Measurements from ENCODE around the gene CAMTA1. TPM values are rescaled to one million over a fixed set of nuclear protein-coding genes. Genes with fewer than 3 reads are reported as not detected.
A peak's percentile ranks its signal among the peaks of the same experiment; 100 is the strongest.
"Not testable (repeated sequence)": the region's sequence is repeated elsewhere in the genome, so short reads cannot be mapped to it uniquely, and the experiment has no call there.

Gene CAMTA1
- total RNA-seq, 2 donors from 2014 or later = 55.3 to 69.5 TPM

DNA sequence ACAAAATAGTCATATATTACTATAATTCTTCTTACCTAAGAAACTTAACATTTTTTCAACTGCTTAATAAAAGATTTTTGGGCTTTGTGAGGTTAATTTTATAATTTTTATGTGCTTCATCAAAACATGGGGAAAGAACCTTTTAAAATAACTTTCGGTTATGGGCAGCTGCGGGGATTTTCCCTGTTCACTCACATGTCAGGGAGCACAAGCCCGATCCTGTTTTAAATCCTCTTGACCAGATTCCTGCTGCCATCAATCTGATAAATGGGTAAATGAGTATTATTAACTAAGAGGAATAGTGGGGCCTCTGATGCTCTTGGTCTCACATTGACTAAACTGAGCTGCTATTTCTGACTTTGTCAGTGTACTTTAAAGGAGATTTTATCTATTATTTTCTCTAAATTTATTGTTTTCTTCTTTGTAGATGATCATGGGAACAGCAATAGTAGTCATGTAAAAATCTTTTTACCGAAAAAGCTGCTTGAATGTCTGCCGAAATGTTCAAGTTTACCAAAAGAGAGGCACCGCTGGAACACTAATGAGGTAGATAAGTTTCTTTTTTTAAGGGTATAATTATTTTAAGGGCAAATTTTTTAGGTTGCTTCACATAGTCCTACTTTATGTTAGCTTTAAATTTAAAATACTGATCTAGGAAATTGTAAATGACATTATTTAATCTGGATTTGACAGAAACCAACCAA, 39.6 kb downstream of the CAMTA1 start:
- no peak overlapping the region for H3K27ac Mint-ChIP-seq
- H3K4me3 Mint-ChIP-seq = no peak overlapping the region
- ATAC-seq (no peak), DNase-seq (no peak)
- no peaks in the 10 kb centered on the region for H3K9me3 ChIP-seq (ENCODE audit: control insufficient read depth, low read length, poor library complexity, severe bottlenecking)
- peaks cover 2% of the 10 kb centered on the region for H3K36me3 Mint-ChIP-seq (ENCODE audit: low read depth)
- no peaks in the 10 kb centered on the region for H3K27me3 Mint-ChIP-seq
- H3K4me1 Mint-ChIP-seq = peaks cover 21% of the 10 kb centered on the region

DNA sequence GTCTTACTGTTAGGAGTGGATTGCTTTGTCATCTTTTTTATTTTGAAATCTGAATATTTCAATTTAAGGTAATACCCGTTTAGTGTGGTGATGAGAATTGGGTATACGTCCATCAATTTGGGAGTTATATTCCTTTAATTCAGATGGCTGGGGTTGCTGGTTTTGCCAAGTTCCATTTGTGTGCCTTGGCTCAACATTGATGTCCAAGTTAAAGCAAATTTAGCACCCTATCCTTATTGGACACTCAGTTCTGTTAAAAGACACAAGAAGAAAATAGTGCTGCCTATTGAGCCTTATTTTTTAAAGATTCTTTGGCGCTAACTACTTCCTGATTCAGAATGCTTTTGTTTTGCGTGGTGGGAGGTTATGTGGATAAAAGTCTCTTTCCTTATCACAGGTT, 40.6 kb downstream of the CAMTA1 start:
- Mint-ChIP-seq H3K27me3 (no peaks in the 10 kb centered on the region), H3K4me3 (no peak overlapping the region), H3K4me1 (peaks cover 13% of the 10 kb centered on the region), H3K27ac (no peak overlapping the region), H3K36me3 (ENCODE audit: low read depth) (peaks cover 2% of the 10 kb centered on the region)
- no peaks in the 10 kb centered on the region for H3K9me3 ChIP-seq (ENCODE audit: control insufficient read depth, low read length, poor library complexity, severe bottlenecking)
- ATAC-seq = no peak
- DNase-seq = no peak

GRCh38 chr1:6827079-6827478, 41.8 kb downstream of the CAMTA1 start:
- Mint-ChIP-seq H3K4me1 (peaks cover 12% of the 10 kb centered on the region), H3K4me3 (no peak overlapping the region), H3K27me3 (no peaks in the 10 kb centered on the region), H3K27ac (no peak overlapping the region), H3K36me3 (ENCODE audit: low read depth) (peaks cover 2% of the 10 kb centered on the region)
- DNase-seq (no peak), ATAC-seq (no peak)
- H3K9me3 ChIP-seq (ENCODE audit: control insufficient read depth, low read length, poor library complexity, severe bottlenecking) = no peaks in the 10 kb centered on the region

GRCh38 chr1:6827630-6828165, 42.4 kb downstream of the CAMTA1 start:
- H3K4me3 Mint-ChIP-seq = no peak overlapping the region
- H3K27me3 Mint-ChIP-seq = no peaks in the 10 kb centered on the region
- no peaks in the 10 kb centered on the region for H3K9me3 ChIP-seq (ENCODE audit: control insufficient read depth, low read length, poor library complexity, severe bottlenecking)
- H3K4me1 Mint-ChIP-seq = peaks cover 11% of the 10 kb centered on the region
- DNase-seq (no peak), ATAC-seq (no peak)
- peaks cover 2% of the 10 kb centered on the region for H3K36me3 Mint-ChIP-seq (ENCODE audit: low read depth)
- H3K27ac Mint-ChIP-seq = no peak overlapping the region

DNA sequence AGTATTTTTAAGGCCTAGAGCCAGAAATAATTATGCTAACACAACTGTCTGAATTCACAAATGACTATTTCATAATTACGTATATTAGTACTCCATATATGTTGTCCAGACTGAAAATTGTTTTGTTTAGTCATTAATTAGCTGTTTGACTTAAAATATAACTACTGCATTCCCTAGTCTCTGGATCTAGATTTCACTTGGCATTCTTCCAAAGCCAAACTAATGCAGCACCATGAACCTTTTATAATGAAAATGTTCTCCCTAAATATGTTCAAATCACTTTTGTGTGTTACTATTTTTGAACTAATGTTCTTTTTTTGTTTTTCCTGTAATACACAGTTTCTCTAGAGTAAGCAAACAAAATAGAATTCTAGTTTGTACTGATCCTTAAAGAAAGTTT, 46.1 kb downstream of the CAMTA1 start:
- Mint-ChIP-seq H3K4me3 (no peak overlapping the region), H3K27me3 (no peaks in the 10 kb centered on the region), H3K27ac (no peak overlapping the region), H3K36me3 (ENCODE audit: low read depth) (peaks cover 6% of the 10 kb centered on the region), H3K4me1 (peaks cover 15% of the 10 kb centered on the region)
- DNase-seq = no peak
- H3K9me3 ChIP-seq (ENCODE audit: control insufficient read depth, low read length, poor library complexity, severe bottlenecking) = no peaks in the 10 kb centered on the region
- no peak for ATAC-seq

- not testable (repeated sequence) for ATAC-seq; H3K27me3 Mint-ChIP-seq; H3K4me3 Mint-ChIP-seq; H3K27ac Mint-ChIP-seq; H3K36me3 Mint-ChIP-seq (ENCODE audit: low read depth); DNase-seq; H3K9me3 ChIP-seq (ENCODE audit: control insufficient read depth, low read length, poor library complexity, severe bottlenecking)
- peaks cover 16% of the 10 kb centered on the region for H3K4me1 Mint-ChIP-seq
Measured at GRCh38 chr1:6832006-6832405, 46.8 kb downstream of the CAMTA1 start.

GRCh38 chr1:6832531-6833188, 47.4 kb downstream of the CAMTA1 start:
- H3K27me3 Mint-ChIP-seq = no peaks in the 10 kb centered on the region
- H3K27ac Mint-ChIP-seq = peak overlapping the region; percentile 59
- H3K4me3 Mint-ChIP-seq = no peak overlapping the region

GRCh38 chr1:6833804-6834203, 48.5 kb downstream of the CAMTA1 start:
- DNase-seq (no peak), ATAC-seq (no peak)
- Mint-ChIP-seq H3K36me3 (ENCODE audit: low read depth) (peaks cover 6% of the 10 kb centered on the region), H3K27me3 (no peaks in the 10 kb centered on the region), H3K4me3 (no peak overlapping the region), H3K27ac (no peak overlapping the region), H3K4me1 (peaks cover 11% of the 10 kb centered on the region)
- no peaks in the 10 kb centered on the region for H3K9me3 ChIP-seq (ENCODE audit: control insufficient read depth, low read length, poor library complexity, severe bottlenecking)

More at GRCh38 chr1:6832531-6833188, 47.4 kb downstream of the CAMTA1 start:
- H3K9me3 ChIP-seq (ENCODE audit: control insufficient read depth, low read length, poor library complexity, severe bottlenecking) = no peaks in the 10 kb centered on the region
- Mint-ChIP-seq H3K4me1 (peaks cover 12% of the 10 kb centered on the region), H3K36me3 (ENCODE audit: low read depth) (peaks cover 8% of the 10 kb centered on the region)
- ATAC-seq (no peak), DNase-seq (no peak)

- Mint-ChIP-seq H3K4me1 (peaks cover 12% of the 10 kb centered on the region), H3K4me3 (no peak overlapping the region), H3K27me3 (no peaks in the 10 kb centered on the region), H3K27ac (no peak overlapping the region), H3K36me3 (ENCODE audit: low read depth) (peaks cover 6% of the 10 kb centered on the region)
- DNase-seq = no peak
- no peaks in the 10 kb centered on the region for H3K9me3 ChIP-seq (ENCODE audit: control insufficient read depth, low read length, poor library complexity, severe bottlenecking)
- no peak for ATAC-seq
Measured at GRCh38 chr1:6834366-6834765, 49.1 kb downstream of the CAMTA1 start.

DNA sequence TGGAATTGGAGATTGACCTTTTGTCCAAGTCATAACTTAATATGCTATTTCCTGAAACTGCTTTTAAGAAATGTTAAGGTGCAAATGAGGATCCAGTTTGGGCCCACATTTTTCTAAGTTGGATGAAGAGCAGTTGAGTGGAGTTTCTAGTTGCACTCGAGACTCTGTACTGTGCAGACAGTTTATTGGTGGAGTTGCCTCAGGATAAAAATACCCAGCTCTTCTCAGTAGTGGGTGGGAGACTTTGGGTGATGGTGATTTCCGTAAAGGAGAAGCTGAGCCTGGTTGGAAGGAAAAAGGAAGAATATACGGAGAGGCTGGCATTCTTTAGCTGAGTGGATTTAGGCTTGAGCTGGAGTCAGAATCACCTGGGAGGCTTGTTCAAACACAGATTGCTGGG, 49.9 kb downstream of the CAMTA1 start:
- H3K9me3 ChIP-seq (ENCODE audit: control insufficient read depth, low read length, poor library complexity, severe bottlenecking) = no peaks in the 10 kb centered on the region
- Mint-ChIP-seq H3K4me1 (peaks cover 16% of the 10 kb centered on the region), H3K27ac (no peak overlapping the region), H3K27me3 (no peaks in the 10 kb centered on the region), H3K4me3 (no peak overlapping the region), H3K36me3 (ENCODE audit: low read depth) (peaks cover 6% of the 10 kb centered on the region)
- ATAC-seq = no peak
- DNase-seq = no peak

DNA sequence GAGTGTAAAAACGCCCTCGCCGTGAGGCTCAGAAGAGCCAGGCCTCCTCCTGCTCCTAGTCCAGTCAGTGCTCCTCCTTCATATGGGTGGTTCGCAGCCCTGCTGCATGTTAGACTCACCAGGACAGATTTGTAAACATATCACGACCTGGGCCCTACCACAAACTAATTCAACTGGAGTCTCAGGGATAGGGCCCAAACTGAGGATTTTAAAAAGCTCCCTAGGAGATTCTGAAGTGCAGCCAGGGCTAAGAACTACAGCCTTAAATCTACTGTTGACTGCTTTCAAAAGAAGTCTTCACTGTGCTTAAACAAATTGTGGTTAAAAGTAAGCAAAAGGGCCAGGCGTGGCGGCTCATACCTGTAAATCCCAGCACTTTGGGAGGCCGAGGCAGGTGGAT, 57.0 kb downstream of the CAMTA1 start:
- peak overlapping the region; percentile 72 for H3K27ac Mint-ChIP-seq
- H3K4me3 Mint-ChIP-seq = no peak overlapping the region
- H3K27me3 Mint-ChIP-seq = no peaks in the 10 kb centered on the region
- H3K36me3 Mint-ChIP-seq (ENCODE audit: low read depth) = peaks cover 7% of the 10 kb centered on the region
- no peak for ATAC-seq
- no peak for DNase-seq
- no peaks in the 10 kb centered on the region for H3K9me3 ChIP-seq (ENCODE audit: control insufficient read depth, low read length, poor library complexity, severe bottlenecking)
- peaks cover 19% of the 10 kb centered on the region for H3K4me1 Mint-ChIP-seq

DNA sequence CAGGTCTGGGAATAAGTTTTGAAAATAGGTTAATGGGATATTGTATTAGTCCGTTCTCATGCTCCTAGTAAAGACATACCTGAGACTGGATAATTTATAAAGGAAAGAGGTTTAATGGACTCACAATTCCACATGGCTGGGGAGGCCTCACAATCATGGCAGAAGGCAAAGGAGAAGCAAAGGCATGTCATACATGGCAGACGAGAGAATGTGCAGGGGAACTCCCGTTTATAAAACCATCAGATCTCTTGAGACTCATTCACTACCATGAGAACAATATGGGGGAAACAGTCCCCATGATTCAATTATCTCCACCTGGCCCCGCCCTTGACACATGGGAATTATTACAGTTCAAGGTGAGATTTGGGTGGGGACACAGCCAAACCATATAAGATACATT, 60.5 kb downstream of the CAMTA1 start:
- DNase-seq; H3K27ac Mint-ChIP-seq; H3K4me3 Mint-ChIP-seq; H3K9me3 ChIP-seq (ENCODE audit: control insufficient read depth, low read length, poor library complexity, severe bottlenecking); ATAC-seq; H3K27me3 Mint-ChIP-seq: not testable (repeated sequence)
- Mint-ChIP-seq H3K36me3 (ENCODE audit: low read depth) (peaks cover 14% of the 10 kb centered on the region), H3K4me1 (peaks cover 23% of the 10 kb centered on the region)

GRCh38 chr1:6848816-6849215, 63.6 kb downstream of the CAMTA1 start:
- H3K4me3 Mint-ChIP-seq = peak overlapping the region; percentile 7

More at GRCh38 chr1:6848816-6849215, 63.6 kb downstream of the CAMTA1 start:
- H3K36me3 Mint-ChIP-seq (ENCODE audit: low read depth) = peaks cover 11% of the 10 kb centered on the region
- H3K9me3 ChIP-seq (ENCODE audit: control insufficient read depth, low read length, poor library complexity, severe bottlenecking) = no peaks in the 10 kb centered on the region
- peak overlapping the region; percentile 30 for H3K27ac Mint-ChIP-seq
- ATAC-seq (no peak), DNase-seq (no peak)
- H3K27me3 Mint-ChIP-seq = no peaks in the 10 kb centered on the region
- H3K4me1 Mint-ChIP-seq = peaks cover 14% of the 10 kb centered on the region
